Caki2 (cell line): ENCODE measurements around the gene PWWP2B. TPM values are rescaled to one million over a fixed set of nuclear protein-coding genes. Genes with fewer than 3 reads are reported as not detected.
A peak's percentile ranks its signal among the peaks of the same experiment; 100 is the strongest.

Experiments used
- DNase-seq: peaks from one replicate; pipeline ENCODE4 v3.0.0-alpha.2; 2015; ENCODE audit warnings: low read depth
- in situ Hi-C: cut with HindIII; loops from 2 replicates; pipeline ENCODE4 v1.10.0; 2016; ENCODE audit warnings: low sequenced_read_pairs, low pct_unique_long_range_greater_than_20kb, mixed read lengths
- total RNA-seq: library from RNA; depleted of rRNA; stranded (reverse); fragments of >200 nt; shearing (Covaris generic); gene quantifications from 2 replicates; pipeline ENCODE4 v1.2.3, GENCODE V29; 2014; ENCODE audit warnings: low replicate concordance

PWWP2B gene
- total RNA-seq, 1 experiment from 2014 or later = 14.8 TPM

DNA sequence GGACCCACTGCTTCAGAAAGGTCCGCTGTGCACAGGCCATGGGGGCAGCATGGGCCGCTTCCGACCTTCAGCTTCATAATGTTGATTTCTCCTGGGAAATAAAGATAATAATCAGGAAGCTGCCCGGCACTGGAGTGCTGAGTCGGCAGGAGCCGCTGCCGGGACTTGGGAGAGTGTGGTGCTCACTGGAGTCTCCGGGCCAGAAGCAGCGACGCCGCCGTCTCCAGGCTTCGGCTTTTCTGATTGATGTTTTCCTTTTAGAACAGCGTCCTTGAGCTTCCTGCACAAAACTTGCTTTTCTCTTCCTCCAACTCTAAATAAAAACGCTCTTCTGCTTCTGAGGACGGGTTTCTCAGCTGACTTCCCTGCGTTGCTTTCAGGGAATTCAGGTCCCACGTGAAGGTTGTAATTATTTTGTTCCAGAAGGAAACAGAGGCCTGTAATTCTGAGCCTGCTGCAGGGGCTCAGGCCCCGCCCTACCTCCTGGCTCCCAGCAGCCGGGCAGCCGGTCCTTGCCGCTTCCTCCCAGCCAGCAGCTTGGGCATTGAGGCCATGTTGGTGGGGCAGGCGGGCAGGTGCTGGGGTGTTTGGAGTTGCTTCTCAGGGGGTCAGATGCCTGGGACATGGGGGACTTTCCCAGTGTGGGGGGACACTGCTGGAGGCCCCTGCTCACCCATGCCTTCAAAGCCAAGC, 14.7 kb downstream of the PWWP2B start:
- in situ Hi-C loops = no loop called here
- no peak for DNase-seq

DNA sequence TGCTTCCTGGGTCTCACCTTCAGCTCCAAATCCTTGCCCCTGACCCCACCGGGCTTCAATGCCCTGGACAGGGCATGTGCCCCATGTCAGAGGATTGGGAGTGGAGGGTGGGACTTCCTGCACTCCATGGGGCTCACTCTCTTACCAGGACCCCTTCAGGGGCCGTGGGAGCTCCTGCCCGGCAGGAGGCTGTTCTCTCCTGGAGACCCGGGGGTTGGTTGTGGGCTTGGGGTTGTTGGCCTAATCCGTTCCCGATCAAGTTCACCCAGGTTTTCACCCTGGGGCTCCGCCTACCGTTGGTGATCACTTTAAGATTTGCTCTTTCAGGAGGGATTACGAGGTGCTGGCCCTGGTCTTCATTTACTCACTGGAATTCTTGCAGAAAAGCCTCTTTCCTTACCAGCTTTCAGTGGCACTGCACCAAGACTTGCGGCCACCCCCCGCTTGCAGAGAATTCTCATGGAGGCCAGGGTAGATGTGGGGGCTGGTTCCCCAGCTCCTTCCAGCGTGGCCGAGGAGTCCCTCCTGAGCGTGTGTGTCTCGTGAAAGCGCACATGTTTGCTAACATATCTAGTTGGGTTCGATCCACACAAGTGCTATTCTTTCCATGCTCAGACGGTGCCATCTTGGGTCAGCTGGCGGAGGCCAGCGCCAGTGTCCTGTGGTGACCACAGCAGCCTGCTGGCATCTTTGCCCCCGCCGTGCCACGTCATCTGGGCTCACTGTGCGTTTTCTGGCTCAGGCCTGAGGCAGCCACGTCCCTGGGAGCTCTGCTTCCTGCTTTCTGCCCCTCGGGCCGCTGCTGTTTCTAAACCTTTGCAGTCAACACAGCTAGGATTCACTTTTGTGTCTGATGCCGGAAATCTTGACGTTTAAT, 15.6 kb downstream of the PWWP2B start:
- DNase-seq = no peak
- in situ Hi-C loops = no loop called here

DNA sequence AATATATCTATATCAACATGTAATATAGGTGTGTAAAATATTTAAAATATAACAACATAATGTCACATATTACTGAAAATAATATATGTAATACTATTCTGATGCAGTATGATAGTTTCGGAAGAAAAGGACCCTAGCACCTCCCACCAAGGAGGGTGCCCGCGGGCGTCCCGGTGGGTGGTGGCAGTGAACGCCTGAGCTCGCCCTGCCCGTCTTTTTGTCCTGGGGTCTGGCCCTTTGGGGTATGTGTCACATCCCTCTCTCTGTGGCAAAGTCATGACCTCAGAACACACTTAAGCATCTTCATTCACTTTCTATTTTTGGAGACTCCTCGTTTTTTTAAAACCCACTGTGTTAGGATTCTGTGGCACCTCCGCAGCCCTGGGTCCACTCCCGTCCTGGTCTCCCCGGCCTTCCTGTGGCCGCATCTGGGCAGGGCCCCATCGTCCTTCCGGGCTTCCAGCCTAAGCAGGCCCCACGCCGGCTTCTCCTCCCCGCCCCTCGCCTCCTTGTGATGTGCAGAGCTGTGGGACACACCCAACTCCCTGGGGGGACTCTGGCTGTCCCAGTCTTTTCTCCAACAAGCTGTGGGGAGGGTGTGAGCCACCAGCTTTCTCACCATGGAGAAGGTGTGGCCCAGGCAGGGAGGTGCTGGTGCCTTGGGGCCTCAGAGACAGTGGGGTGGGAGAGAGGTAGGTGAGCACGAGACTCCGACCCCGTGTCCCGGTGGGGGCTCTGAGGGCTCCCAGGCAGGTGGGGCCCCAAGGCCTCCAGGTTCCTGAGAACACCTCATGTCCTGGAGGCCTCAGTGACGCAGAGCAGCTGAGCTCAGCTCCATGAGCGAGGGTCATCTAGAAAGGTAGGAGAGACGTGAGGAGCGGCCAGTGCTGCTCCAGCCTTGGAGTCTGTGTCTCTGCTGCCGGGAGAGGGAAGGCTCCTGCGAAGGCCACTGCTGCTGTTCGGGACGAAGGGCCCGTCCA, 16.5 kb downstream of the PWWP2B start:
- in situ Hi-C loops = no loop called here
- DNase-seq = no peak

DNA sequence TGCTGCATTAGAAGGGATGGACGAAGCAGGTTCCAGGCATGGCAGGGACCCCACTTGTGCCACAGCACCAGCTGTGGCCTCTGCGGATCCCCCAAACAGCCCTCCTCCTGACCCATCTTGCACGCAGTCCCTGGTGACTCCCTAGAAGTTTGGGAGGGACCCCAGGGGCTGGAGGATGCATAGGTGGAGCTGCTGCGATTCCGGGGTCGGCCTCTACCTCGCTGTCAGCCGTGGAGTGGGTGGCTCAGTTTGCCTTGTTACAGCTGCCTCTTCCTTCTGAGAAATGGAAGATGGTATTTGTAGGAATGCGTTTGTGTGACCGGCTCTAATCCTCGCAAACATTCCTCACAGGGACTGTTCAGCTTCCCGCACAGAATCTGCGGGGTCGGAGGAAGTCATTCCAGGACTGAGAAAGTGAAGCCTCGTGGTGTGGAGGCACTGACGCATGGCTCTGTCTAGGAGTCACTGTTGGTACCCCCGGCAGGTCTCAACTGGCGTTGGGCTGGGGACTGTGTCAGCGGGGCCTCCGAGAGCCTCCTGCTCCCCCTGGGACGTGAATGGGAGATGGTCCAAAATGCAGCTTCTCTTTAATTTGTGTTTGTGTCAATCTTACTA, 17.5 kb downstream of the PWWP2B start:
- DNase-seq = no peak
- in situ Hi-C loops = no loop called here

DNA sequence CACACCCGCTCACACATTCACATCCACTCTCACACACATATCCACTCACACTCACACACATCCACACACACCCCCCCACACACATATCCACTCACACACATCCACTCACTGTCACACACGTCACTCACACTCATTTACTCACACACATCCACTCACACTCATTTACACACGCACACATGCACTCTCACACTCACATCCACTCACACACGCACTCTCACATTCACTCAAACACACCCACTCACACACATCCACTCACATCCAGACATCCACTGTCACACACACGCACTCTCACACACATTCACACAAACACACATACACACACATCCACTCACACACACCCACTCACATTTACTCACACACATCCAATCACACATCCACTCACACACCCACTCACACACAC, 18.3 kb downstream of the PWWP2B start:
- DNase-seq = no peak
- in situ Hi-C loops = no loop called here

DNA sequence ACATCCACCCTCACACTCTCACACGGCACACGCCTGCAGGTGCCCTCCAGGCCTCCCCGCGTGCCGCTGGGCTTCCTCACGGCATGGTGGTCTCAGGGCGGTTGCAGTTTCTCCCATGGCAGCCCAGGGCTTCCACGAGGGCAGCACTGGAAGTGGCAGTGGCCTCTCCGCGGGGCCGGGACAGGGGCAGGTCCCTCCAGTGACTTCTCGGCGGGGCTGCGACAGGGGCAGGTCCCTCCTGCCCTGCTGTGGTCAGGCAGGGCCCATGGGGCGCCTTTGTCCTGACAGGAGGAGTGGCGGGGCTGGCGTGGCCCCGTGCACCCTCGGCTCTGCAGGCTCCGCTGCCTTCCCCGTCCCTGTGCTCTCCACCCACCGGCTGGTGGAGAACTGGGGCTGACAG, 19.0 kb downstream of the PWWP2B start:
- no peak for DNase-seq
- in situ Hi-C loops = no loop called here

DNA sequence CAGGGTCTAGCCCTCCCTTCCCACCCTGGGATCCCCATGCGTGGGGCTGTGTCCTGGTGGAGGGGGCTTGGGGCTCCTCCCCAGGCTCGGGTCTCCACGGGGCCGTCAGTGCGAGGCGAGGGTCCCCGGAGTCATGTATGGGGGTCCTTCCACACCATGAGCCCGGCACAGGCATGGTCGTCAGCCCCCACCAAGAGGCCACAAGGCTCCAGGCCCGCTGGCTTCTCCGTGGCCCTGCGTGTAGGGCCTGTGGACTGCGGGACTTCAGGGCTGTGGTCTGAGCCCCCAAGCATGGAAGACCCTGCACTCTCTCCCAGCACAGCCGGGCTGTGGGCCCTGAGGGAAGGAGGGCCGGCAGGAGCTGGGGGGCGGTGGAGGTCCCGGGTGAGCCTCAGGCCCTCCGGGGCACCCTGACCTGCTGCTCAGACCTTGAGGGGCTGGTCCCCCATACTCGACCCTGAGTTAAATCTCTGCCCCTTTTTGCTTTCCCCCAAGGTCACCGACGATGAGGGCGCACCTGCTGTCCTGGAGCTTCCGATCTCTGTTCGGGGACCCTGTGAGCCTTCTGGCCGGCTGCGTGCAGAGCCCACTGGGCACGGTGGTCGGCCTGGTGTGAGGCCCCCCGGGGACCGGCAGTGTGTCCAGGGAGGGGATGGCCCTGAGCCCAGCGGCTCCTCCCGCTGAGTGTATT, 19.7 kb downstream of the PWWP2B start:
- DNase-seq = no peak
- in situ Hi-C loops = no loop called here

DNA sequence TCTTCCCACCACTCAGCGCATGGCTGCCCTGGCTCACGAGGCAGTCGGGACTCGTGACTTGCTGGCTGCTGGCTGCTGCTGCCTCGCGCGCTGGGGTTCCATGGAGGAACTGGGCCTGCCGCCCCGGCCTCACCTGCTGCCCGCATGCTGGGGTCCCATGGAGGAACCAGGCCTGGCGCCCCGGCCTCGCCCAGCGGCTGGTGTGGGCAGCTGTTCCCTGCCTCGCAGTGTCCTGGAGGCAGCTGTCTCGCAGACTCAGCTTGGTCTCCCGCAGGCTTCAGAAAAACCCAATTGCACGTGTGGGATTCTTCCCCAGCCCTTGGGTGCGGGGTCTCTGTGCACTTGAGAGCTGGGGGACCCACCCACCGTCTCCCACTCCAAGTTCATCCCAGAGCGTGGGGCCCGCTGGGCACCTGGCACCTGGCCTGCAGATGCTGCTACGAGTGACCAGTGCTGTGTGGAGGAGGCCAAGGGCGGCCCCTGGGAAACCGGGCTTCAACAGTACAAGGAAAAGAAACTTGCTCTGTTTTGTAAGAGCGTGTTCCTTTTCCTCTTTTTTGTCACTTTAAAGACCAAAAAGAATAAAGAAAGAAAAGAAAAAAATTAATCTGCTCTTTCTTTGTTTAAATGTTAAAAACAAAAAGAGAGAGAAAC, 20.4 kb downstream of the PWWP2B start:
- in situ Hi-C loops = no loop called here

DNA sequence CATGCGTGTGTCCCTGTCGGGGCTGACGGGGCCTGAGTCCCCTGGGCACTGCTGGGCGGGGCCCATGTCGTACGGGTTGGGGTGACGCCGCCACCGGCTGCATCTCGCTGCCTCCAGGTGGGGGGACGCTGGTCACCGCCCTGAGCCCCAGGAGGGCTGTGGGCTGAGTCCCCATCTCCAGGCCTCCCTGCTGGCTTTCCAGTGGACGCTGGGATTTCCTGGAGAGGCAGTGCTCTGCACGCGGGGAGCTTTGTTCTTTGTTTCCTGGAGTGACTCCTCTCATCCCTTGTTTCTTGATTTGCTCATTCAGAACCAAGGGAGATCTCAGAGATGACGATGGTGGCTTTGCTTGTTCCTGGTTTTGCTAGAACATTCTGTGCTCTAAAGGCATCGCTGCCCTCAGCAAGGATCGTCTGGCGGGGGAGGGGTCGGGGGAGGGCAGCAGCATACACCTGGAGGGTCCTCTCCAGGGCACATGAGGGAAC, 21.0 kb downstream of the PWWP2B start:
- in situ Hi-C loops = no loop called here
- no peak for DNase-seq

More for the DNA sequence above, 20.4 kb downstream of the PWWP2B start:
- DNase-seq = no peak

DNA sequence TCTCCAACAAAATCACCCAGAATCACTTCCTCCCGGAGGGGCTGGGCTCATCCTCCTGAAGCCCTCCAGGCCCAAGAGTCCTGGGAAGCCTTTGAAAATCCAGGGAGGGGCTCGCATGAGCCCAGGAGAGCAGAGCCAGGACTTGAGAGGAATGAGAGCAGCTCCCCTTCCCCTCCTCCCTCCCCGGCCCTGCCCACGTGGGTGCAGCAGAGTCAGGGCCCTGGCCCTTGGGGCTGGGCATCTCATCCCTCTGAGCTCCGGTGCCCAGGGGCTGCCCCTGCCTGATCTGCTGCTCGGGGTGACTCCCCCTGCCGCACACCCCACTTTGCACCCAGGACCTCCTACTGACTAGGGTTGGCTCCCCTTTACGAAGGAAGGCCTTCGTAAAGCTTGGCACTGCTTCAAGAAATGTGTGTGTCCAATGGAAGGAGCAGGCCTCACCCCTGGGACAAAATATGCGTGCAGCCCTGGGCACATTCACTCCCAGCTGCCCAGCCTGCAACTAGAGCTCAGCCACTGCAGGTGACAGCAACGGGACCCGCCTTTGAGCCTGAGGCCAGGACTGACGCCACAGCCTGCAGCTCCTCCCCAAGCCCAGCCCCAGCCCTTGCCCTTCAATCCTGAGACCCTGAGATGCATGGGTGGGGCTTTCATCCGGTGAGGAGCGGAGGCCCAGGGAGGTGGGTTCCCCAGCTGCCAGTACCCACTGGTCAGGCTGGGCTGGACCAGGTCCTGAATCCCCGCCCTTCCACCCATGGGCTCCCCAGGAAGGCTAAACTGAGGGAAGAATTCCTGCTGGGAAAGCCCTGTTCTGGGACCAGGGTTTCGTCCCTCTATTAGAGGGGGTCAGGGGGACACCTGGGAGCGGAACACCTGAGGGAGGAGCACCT, 21.8 kb downstream of the PWWP2B start:
- peak; percentile 55 for DNase-seq
- in situ Hi-C loops = no loop called here

DNA sequence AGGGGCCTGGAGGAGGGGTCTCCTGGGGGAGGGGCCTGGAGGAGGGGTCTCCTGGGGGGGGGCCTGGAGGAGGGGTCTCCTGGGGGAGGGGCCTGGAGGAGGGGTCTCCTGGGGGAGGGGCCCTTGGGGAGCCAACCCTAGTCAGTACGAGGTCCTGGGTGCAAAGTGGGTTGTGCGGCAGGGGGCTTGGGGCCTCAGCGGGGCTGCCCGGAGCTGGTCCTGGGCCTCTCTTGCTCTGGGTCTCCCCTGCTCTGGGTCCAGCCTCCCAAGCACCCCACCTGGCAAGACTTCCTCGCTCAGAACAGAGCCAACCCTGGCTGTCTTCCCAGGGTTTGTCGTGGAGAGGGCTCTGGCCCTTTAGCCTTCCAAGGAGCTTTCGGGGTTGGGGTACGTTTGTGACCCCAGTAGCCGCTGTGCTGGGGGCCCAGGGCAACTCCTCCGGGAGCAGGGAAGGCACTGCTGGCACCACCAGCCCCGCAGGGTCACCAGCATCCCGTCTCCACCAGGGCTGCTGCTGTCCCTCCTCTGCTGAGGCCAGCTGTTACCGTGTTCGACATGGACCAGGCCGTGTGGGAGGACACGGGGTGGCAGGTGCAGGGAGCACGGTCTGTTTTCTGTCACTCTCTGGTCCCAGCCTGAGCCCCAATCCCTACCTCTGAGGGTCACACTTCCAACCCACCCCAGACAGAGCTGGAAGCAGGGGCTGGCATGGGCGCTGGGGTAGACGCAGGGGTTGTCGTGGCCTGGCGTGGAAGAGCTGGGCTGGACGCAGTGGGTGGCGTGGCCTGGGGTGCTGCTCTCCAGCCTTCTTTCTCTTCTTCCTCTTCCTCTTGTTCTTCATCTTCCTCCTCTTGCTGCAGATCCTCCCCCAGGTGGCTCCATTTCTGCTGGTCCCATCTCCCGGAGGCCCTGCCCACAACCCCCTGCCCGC, 22.8 kb downstream of the PWWP2B start:
- in situ Hi-C loops = no loop called here
- DNase-seq = no peak

DNA sequence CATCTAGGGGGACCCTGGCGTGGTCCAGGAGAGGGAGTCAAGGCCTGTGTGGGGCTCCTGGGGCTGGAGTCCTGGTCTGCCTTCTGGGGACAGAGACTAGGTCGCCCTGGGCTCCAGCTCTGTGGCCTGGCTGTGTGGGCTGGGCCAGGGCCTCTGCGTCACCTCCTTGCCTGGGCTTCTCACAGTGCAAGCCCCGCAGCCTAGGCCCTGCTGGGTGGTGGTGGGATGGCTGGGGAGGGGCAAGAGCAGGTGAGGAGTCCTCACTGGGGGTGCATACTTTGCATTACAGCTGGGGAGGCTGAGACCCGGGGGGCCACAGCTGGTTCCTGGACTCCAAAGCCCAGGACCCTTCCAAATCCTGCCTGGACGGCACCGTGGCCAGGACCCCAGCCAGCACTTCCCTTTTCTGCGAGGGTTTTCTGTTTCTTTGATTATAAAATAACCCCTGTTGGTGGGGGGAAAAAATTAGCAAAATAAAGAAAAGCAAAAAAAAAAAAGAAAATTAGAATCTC, 23.5 kb downstream of the PWWP2B start:
- no peak for DNase-seq
- in situ Hi-C loops = no loop called here

DNA sequence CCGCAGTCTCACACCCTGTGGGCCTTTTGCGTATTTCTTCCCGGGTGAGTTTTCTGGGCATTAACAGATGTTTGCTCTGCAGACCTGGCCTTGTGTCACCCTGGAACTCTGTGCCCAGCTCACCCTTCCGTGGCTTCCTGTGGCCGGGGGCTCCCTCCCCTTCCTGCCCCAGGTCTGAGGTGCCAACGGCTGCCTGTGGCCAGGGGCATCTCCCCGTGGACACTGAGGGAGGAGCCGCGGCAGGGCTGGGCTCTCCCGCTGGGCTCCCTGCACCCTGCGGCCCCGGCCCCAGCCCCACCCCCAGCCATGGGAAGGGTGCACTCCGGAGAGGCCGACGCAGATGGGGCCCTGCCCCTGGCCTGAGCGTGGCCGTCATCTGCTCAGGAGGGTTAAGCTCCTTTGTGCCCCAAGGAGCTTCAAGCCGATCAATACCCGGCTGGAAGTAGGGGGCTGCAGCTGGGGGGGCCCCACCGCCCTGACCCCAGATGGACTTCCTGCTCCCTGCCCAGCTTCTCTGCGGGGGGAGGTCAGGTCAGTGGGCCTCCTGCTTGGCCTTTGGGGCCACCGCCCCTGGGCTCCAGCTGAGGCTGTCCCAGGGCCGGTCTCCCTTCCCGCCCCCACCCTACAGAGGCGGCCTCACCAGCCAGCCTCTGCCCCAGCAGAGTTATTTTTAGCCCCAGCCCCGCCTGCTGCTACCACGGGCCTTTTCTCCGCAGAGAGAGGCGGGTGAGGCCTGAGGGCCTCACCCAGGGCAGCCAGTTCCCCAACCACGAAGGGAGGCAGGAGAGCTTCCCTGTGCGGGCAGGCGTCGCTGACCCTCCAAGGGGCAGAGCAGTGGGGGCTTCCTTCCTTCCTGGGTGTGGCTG, 24.2 kb downstream of the PWWP2B start:
- in situ Hi-C loops = no loop called here
- no peak for DNase-seq
